Measurements from ENCODE around the gene FLII.

The FLII gene

GRCh38 chr17:18229771-18230170 is 28.8 kb downstream of the FLII start:
- TF ChIP-seq GABPA (IDR thresholded peaks at IDR 0.05; ENCODE audit: low read depth) (no peak), REST (IDR thresholded peaks at IDR 0.05; ENCODE audit: insufficient replicate concordance, low read depth) (no peak), SPI1 (IDR thresholded peaks at IDR 0.05; ENCODE audit: borderline replicate concordance, low read depth) (no peak), CTCF (IDR thresholded peaks at IDR 0.05; ENCODE audit: insufficient read depth, low read length) (no peak), POLR2AphosphoS5 (IDR thresholded peaks at IDR 0.05; ENCODE audit: low read depth) (no peak)
- no peak overlapping the region for H3K4me3 ChIP-seq (replicated peaks; ENCODE audit: insufficient read depth, low read length)
- DNase-seq (ENCODE audit: low read depth in 1 of 2, low spot score in 1 of 2) = no peak
- H3K27me3 ChIP-seq (ENCODE audit: insufficient read depth, poor library complexity, severe bottlenecking) = no peaks in the 10 kb centered on the region
- H3K27ac ChIP-seq (replicated peaks) = no peak overlapping the region

GRCh38 chr17:18229254-18229653 is 29.3 kb downstream of the FLII start:
- Histone ChIP-seq H3K27me3 (ENCODE audit: insufficient read depth, poor library complexity, severe bottlenecking) (no peaks in the 10 kb centered on the region), H3K4me3 (replicated peaks; ENCODE audit: insufficient read depth, low read length) (no peak overlapping the region), H3K27ac (replicated peaks) (no peak overlapping the region)
- no peak for TF ChIP-seq REST (IDR thresholded peaks at IDR 0.05; ENCODE audit: insufficient replicate concordance, low read depth)
- TF ChIP-seq POLR2AphosphoS5 (IDR thresholded peaks at IDR 0.05; ENCODE audit: low read depth) = no peak
- no peak for TF ChIP-seq SPI1 (IDR thresholded peaks at IDR 0.05; ENCODE audit: borderline replicate concordance, low read depth)
- TF ChIP-seq CTCF (IDR thresholded peaks at IDR 0.05; ENCODE audit: insufficient read depth, low read length) = no peak
- no peak for TF ChIP-seq GABPA (IDR thresholded peaks at IDR 0.05; ENCODE audit: low read depth)
- DNase-seq (ENCODE audit: low read depth in 1 of 2, low spot score in 1 of 2) = no peak

GRCh38 chr17:18228176-18228682 is 30.3 kb downstream of the FLII start:
- Histone ChIP-seq H3K4me3 (replicated peaks; ENCODE audit: insufficient read depth, low read length) (no peak overlapping the region), H3K27ac (replicated peaks) (no peak overlapping the region), H3K27me3 (ENCODE audit: insufficient read depth, poor library complexity, severe bottlenecking) (no peaks in the 10 kb centered on the region)
- no peak for TF ChIP-seq SPI1 (IDR thresholded peaks at IDR 0.05; ENCODE audit: borderline replicate concordance, low read depth)
- TF ChIP-seq CTCF (IDR thresholded peaks at IDR 0.05; ENCODE audit: insufficient read depth, low read length) = no peak
- no peak for TF ChIP-seq REST (IDR thresholded peaks at IDR 0.05; ENCODE audit: insufficient replicate concordance, low read depth)
- no peak for TF ChIP-seq GABPA (IDR thresholded peaks at IDR 0.05; ENCODE audit: low read depth)
- TF ChIP-seq POLR2AphosphoS5 (IDR thresholded peaks at IDR 0.05; ENCODE audit: low read depth) = no peak
- no peak for DNase-seq (ENCODE audit: low read depth in 1 of 2, low spot score in 1 of 2)

Data from HL-60 (cell line).